CD14-positive monocyte (primary cell): Measurements from ENCODE around the gene MAP2K1. TPM values are rescaled to one million over a fixed set of nuclear protein-coding genes. Genes with fewer than 3 reads are reported as not detected.
A peak's percentile ranks its signal among the peaks of the same experiment; 100 is the strongest.

Source experiments
- DNase-seq, 3 donors: peaks; one replicate each; pipeline ENCODE4 v3.0.0-alpha.2; 2011 to 2022
- H2AFZ ChIP-seq: 2 replicates; pipeline ENCODE4 v1.6.0; 2012; ENCODE audit warnings: mild to moderate bottlenecking, low read depth, low read length, inconsistent platforms; ENCODE audit not compliant: insufficient read depth, poor library complexity, severe bottlenecking
- H3K27ac ChIP-seq, 2 donors: 1 replicate in 1 of 2; 2 replicates in 1 of 2; pipeline ENCODE4 v1.5.1; 2012 to 2013; ENCODE audit warnings: low read length in 2 of 2, control low read depth in 1 of 2, inconsistent platforms in 1 of 2, low read depth in 1 of 2, mild to moderate bottlenecking in 1 of 2
- H3K27me3 ChIP-seq, 2 donors: one replicate each; pipeline versions ENCODE4 v1.6.0 to v1.6.1; 2011 to 2013; ENCODE audit warnings: low read length in 2 of 2; ENCODE audit not compliant: control insufficient read depth in 2 of 2, insufficient read depth in 2 of 2
- H3K36me3 ChIP-seq, 2 donors: replicated peaks in 1 of 2; 1 replicate in 1 of 2; 2 replicates in 1 of 2; pipeline versions ENCODE4 v1.5.1 to v1.6.1; 2012 to 2013; ENCODE audit warnings: low read length in 2 of 2, control low read depth in 1 of 2, inconsistent platforms in 1 of 2, mild to moderate bottlenecking in 1 of 2; ENCODE audit not compliant: insufficient read depth in 2 of 2, control insufficient read depth in 1 of 2
- H3K4me1 ChIP-seq, 2 donors: 1 replicate in 1 of 2; 2 replicates in 1 of 2; pipeline versions ENCODE4 v1.5.1 to v1.6.1; 2012 to 2013; ENCODE audit warnings: low read length in 2 of 2, control low read depth in 1 of 2, inconsistent platforms in 1 of 2, mild to moderate bottlenecking in 1 of 2, moderate library complexity in 1 of 2; ENCODE audit not compliant: insufficient read depth in 2 of 2, control insufficient read depth in 1 of 2
- H3K4me2 ChIP-seq: replicated peaks from 2 replicates; pipeline ENCODE3; 2012; ENCODE audit warnings: low read length, moderate library complexity, mild to moderate bottlenecking; ENCODE audit not compliant: poor library complexity, severe bottlenecking; ENCODE audit errors: extremely low read depth
- H3K4me3 ChIP-seq, 3 experiments: fragments of 200-600 bp in 1 of 3; sonication (generic) in 1 of 3; replicated peaks in 1 of 3; 1 replicate in 2 of 3; 2 replicates in 1 of 3; pipeline ENCODE4 v1.5.1; 2011 to 2013; ENCODE audit warnings: low read length in 3 of 3, mild to moderate bottlenecking in 3 of 3, control low read depth in 2 of 3, low read depth in 2 of 3, inconsistent platforms in 1 of 3, moderate library complexity in 1 of 3
- H3K79me2 ChIP-seq: 2 replicates; pipeline ENCODE4 v1.6.0; 2012; ENCODE audit warnings: mild to moderate bottlenecking, control low read depth, inconsistent platforms, low read length, moderate library complexity; ENCODE audit not compliant: insufficient read depth
- H3K9ac ChIP-seq: 2 replicates; pipeline ENCODE4 v1.6.0; 2017; ENCODE audit warnings: low read length, mild to moderate bottlenecking; ENCODE audit not compliant: insufficient read depth, poor library complexity, severe bottlenecking
- H3K9me3 ChIP-seq, 2 donors: replicated peaks in 1 of 2; 1 replicate in 1 of 2; 2 replicates in 1 of 2; pipeline versions ENCODE4 v1.5.1 to v1.6.1; 2012 to 2013; ENCODE audit warnings: low read length in 2 of 2, control low read depth in 1 of 2; ENCODE audit not compliant: control insufficient read depth in 1 of 2, insufficient read depth in 1 of 2
- H4K20me1 ChIP-seq: 2 replicates; pipeline ENCODE4 v1.6.0; 2012; ENCODE audit warnings: mild to moderate bottlenecking, low read length, control low read depth, moderate library complexity; ENCODE audit not compliant: insufficient read depth
- H3K27ac Mint-ChIP-seq, 7 donors: one replicate each; pipeline ENCODE4 v1.8.0; 2020; ENCODE audit warnings: mild to moderate bottlenecking in 7 of 7, mixed read lengths in 7 of 7, moderate library complexity in 6 of 7, inconsistent platforms in 2 of 7
- H3K27me3 Mint-ChIP-seq, 3 donors: one replicate each; pipeline ENCODE4 v1.8.0; 2021 to 2022; ENCODE audit warnings: low read depth in 3 of 3, mild to moderate bottlenecking in 3 of 3, mixed read lengths in 3 of 3, moderate library complexity in 3 of 3, inconsistent platforms in 1 of 3
- H3K36me3 Mint-ChIP-seq, 2 donors: one replicate each; pipeline ENCODE4 v1.8.0; 2020; ENCODE audit warnings: mixed read lengths in 2 of 2, inconsistent platforms in 1 of 2, mild to moderate bottlenecking in 1 of 2
- H3K4me1 Mint-ChIP-seq: one replicate; pipeline ENCODE4 v1.8.0; 2020; ENCODE audit warnings: mild to moderate bottlenecking, mixed read lengths
- H3K4me3 Mint-ChIP-seq, 2 donors: one replicate each; pipeline ENCODE4 v1.8.0; 2020; ENCODE audit warnings: mild to moderate bottlenecking in 2 of 2, mixed read lengths in 2 of 2, moderate library complexity in 1 of 2
- H3K9me3 Mint-ChIP-seq, 7 donors: one replicate each; pipeline ENCODE4 v1.8.0; 2020 to 2022; ENCODE audit warnings: mixed read lengths in 7 of 7, mild to moderate bottlenecking in 6 of 7, moderate library complexity in 6 of 7, inconsistent platforms in 2 of 7
- CTCF ChIP-seq: fragments of 200-600 bp; IDR thresholded peaks from one replicate; pipeline ENCODE4 v1.8.0; 2022; ENCODE audit warnings: antibody characterized with exemption, mild to moderate bottlenecking
- WGBS: methylation state at CpG from one replicate; pipeline ENCODE4 v1.1.5; 2013; ENCODE audit warnings: missing lambda C conversion rate; ENCODE audit not compliant: insufficient coverage; 5-methylcytosine and 5-hydroxymethylcytosine counted together
- intact Hi-C, 2 donors: fragments of 100-400 bp; cut with micrococcal nuclease; formaldehyde crosslinking; loops; one replicate each; pipeline versions ENCODE4 v1.15.0 to v1.15.1; 2023
- polyA plus RNA-seq, 3 donors: library from polyadenylated mRNA; depleted of rRNA in 1 of 3; unstranded in 2 of 3; stranded (reverse) in 1 of 3; fragments of 300-500 nt in 2 of 3; fragments of >200 nt in 1 of 3; fragmentation: Illumina TruSeq in 2 of 3; gene quantifications; 1 replicate in 2 of 3; 2 replicates in 1 of 3; pipeline ENCODE4 v1.2.3, GENCODE V29; 2012 to 2021

MAP2K1 gene
- polyA plus RNA-seq, 3 donors = 41.3 to 71.1 (median 64.5) TPM

DNA sequence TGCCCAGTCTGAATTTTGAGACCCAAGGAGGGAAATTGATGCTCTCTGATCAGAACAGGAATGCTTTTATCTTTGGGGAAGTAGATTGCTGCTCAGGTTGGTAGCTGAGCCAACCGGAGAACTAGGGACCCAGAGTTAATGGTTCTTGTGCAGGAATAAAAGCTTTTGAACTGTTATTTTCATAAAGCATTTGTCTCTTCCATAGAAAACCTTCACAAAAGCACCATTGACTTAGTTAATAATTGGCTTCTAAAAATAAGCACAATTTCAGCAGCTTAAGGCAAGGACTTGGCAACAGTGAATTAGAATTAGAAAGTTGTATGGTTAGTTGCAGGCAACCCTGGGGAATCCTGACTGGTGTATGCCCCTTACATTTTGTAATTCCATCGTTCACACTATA lies 53.8 kb downstream of the MAP2K1 start:
- H3K27me3 Mint-ChIP-seq = no peaks in the 10 kb centered on the region

GRCh38 chr15:66452420-66452819 lies 65.7 kb downstream of the MAP2K1 start:
- no peak for TF ChIP-seq CTCF
- Mint-ChIP-seq H3K36me3 (peaks cover 28 to 47% of the 10 kb centered on the region in 2 donors), H3K4me3 (no peak overlapping the region), H3K4me1 (peaks cover 23% of the 10 kb centered on the region), H3K9me3 (peaks cover 0 to 6% (median 0%) of the 10 kb centered on the region in 7 donors), H3K27ac (peak overlapping the region in 2 of 7 donors; percentile 26 to 83), H3K27me3 (no peaks in the 10 kb centered on the region)
- intact Hi-C loops = no loop called here
- DNase-seq = no peak
- H3K4me2 ChIP-seq = no peak overlapping the region
- peaks cover 15 to 25% of the 10 kb centered on the region in 2 donors for H3K4me1 ChIP-seq
- peaks cover 6% of the 10 kb centered on the region for H3K79me2 ChIP-seq
- H3K36me3 ChIP-seq = peaks cover 9 to 43% of the 10 kb centered on the region in 2 donors
- no peak overlapping the region for H3K4me3 ChIP-seq
- H3K27ac ChIP-seq = peak overlapping the region in 1 of 2 donors; percentile 64
- H4K20me1 ChIP-seq = peaks cover 9% of the 10 kb centered on the region
- no peaks in the 10 kb centered on the region for H3K27me3 ChIP-seq
- no peaks in the 10 kb centered on the region for H3K9me3 ChIP-seq
- no peak overlapping the region for H2AFZ ChIP-seq
- no peak overlapping the region for H3K9ac ChIP-seq
- no CpG with 5 or more reads among the region's 4 CpGs for WGBS

More for the DNA sequence above, 53.8 kb downstream of the MAP2K1 start:
- Mint-ChIP-seq H3K9me3 (no peaks in the 10 kb centered on the region), H3K4me3 (no peak overlapping the region), H3K36me3 (peaks cover 88 to 100% of the 10 kb centered on the region in 2 donors), H3K27ac (peak overlapping the region in 2 of 7 donors; percentile 33 to 35), H3K4me1 (no peaks in the 10 kb centered on the region)
- Histone ChIP-seq H3K4me1 (no peaks in the 10 kb centered on the region), H3K27me3 (no peaks in the 10 kb centered on the region), H3K4me3 (no peak overlapping the region), H3K79me2 (peaks cover 15% of the 10 kb centered on the region), H2AFZ (no peak overlapping the region), H3K9ac (no peak overlapping the region), H3K36me3 (peaks cover 95 to 100% of the 10 kb centered on the region in 2 donors), H3K9me3 (no peaks in the 10 kb centered on the region), H4K20me1 (peaks cover 68% of the 10 kb centered on the region), H3K27ac (peak overlapping the region in 1 of 2 donors; percentile 20), H3K4me2 (no peak overlapping the region)
- no peak for TF ChIP-seq CTCF
- no peak for DNase-seq
- intact Hi-C loops = no loop called here
- WGBS = no CpG with 5 or more reads among the region's 2 CpGs
